ENCODE data around the gene CASS4.

Gene CASS4

GRCh38 chr20:56468316-56469076 is 56.4 kb downstream of the CASS4 start, which contains the start of gene RTF2:
TSS of gene RTF2 (plus strand) at chr20:56468627. CDS start at chr20:56468698, 71 bp downstream.
- H3K27ac ChIP-seq = peak within 1 kb of the TSS; percentile 29; the same call in 1 of the 2 replicates
- TF ChIP-seq ZFX (IDR thresholded peaks at IDR 0.05; ENCODE audit: borderline replicate concordance) (no peak), CTCF (IDR thresholded peaks at IDR 0.05) (no peak)

GRCh38 chr20:56469077-56469449 is 57.0 kb downstream of the CASS4 start:
- H3K27ac ChIP-seq = peak overlapping the region; percentile 29; the same call in 1 of the 2 replicates
- no peak for TF ChIP-seq CTCF (IDR thresholded peaks at IDR 0.05)
- TF ChIP-seq ZFX (IDR thresholded peaks at IDR 0.05; ENCODE audit: borderline replicate concordance) = no peak

- TF ChIP-seq CTCF (IDR thresholded peaks at IDR 0.05) = no peak
- no peak for TF ChIP-seq ZFX (IDR thresholded peaks at IDR 0.05; ENCODE audit: borderline replicate concordance)
- H3K27ac ChIP-seq = no peak overlapping the region
Measured at GRCh38 chr20:56483970-56484369, 71.9 kb downstream of the CASS4 start.

- TF ChIP-seq CTCF (IDR thresholded peaks at IDR 0.05) (no peak), ZFX (IDR thresholded peaks at IDR 0.05; ENCODE audit: borderline replicate concordance) (no peak)
- H3K27ac ChIP-seq = no peak overlapping the region
Measured at GRCh38 chr20:56487216-56487615, 75.2 kb downstream of the CASS4 start.

- TF ChIP-seq CTCF (IDR thresholded peaks at IDR 0.05) (no peak), ZFX (IDR thresholded peaks at IDR 0.05; ENCODE audit: borderline replicate concordance) (no peak)
Measured at GRCh38 chr20:56488566-56488965, 76.5 kb downstream of the CASS4 start.

GRCh38 chr20:56501116-56501515 is 89.1 kb downstream of the CASS4 start:
- TF ChIP-seq ZFX (IDR thresholded peaks at IDR 0.05; ENCODE audit: borderline replicate concordance) = no peak
- no peak for TF ChIP-seq CTCF (IDR thresholded peaks at IDR 0.05)
- no peak overlapping the region for H3K27ac ChIP-seq

More at GRCh38 chr20:56488566-56488965, 76.5 kb downstream of the CASS4 start:
- no peak overlapping the region for H3K27ac ChIP-seq

- no peak overlapping the region for H3K27ac ChIP-seq
- TF ChIP-seq ZFX (IDR thresholded peaks at IDR 0.05; ENCODE audit: borderline replicate concordance) = no peak
- TF ChIP-seq CTCF (IDR thresholded peaks at IDR 0.05) = no peak
Measured at GRCh38 chr20:56503916-56504315, 91.9 kb downstream of the CASS4 start.

Measured in 22Rv1 (cell line).